ENCODE results near the gene ATP11A. TPM values are rescaled to one million over a fixed set of nuclear protein-coding genes. Genes with fewer than 3 reads are reported as not detected.
A peak's percentile ranks its signal among the peaks of the same experiment; 100 is the strongest.

Gene ATP11A
- total RNA-seq, 1 experiment from 2014 or later = 65.3 TPM

- Mint-ChIP-seq H3K4me3 (no peak overlapping the region; a peak in 1 of 5 replicates), H3K4me1 (peaks cover 19 to 20% of the 10 kb centered on the region in 2 experiments), H3K27me3 (ENCODE audit: low read depth) (no peaks in the 10 kb centered on the region), H3K9me3 (peaks cover 6 to 9% of the 10 kb centered on the region in 2 experiments; a peak in 3 of 5 replicates), H3K27ac (peak overlapping the region in 1 of 3 experiments; percentile 84; a peak in 2 of 7 replicates), H3K36me3 (ENCODE audit: insufficient read depth in 1 of 3, low read depth in 3 of 3) (peaks cover 15 to 37% (median 19%) of the 10 kb centered on the region in 3 experiments)
- no peaks in the 10 kb centered on the region for H3K79me1 ChIP-seq (ENCODE audit: insufficient read depth, low read depth, low read length, poor library complexity, severe bottlenecking)
- no peak overlapping the region for H3T11ph ChIP-seq (ENCODE audit: low read length)
- no peak overlapping the region for H3K4me2 ChIP-seq (ENCODE audit: insufficient read depth, insufficient read length, low read length)
- H3K27me3 ChIP-seq (ENCODE audit: insufficient read depth, low read length) = no peaks in the 10 kb centered on the region
- no peak overlapping the region for H3K18ac ChIP-seq (ENCODE audit: insufficient read length, low read depth, low read length)
- H3K56ac ChIP-seq (ENCODE audit: insufficient read length, low read depth, low read length) = no peak overlapping the region
- no peak overlapping the region for H2BK15ac ChIP-seq (ENCODE audit: low read depth, low read length)
- H3K79me2 ChIP-seq (ENCODE audit: insufficient read depth, low read length) = no peaks in the 10 kb centered on the region
- no CpG with 5 or more reads among the region's 5 CpGs for WGBS (ENCODE audit: extremely low coverage, insufficient read length, low lambda C conversion rate)
- H2AFZ ChIP-seq (ENCODE audit: low read length) = no peak overlapping the region
- H2BK120ac ChIP-seq (ENCODE audit: low read depth, low read length, poor library complexity, severe bottlenecking) = no peak overlapping the region
- no peak overlapping the region for H4K8ac ChIP-seq (replicated peaks; ENCODE audit: insufficient read length, low read depth, low read length)
- H4K5ac ChIP-seq (ENCODE audit: insufficient read length, low read depth, low read length) = no peak overlapping the region
- no peaks in the 10 kb centered on the region for H3K23me2 ChIP-seq (ENCODE audit: insufficient read length, low read depth, low read length, poor library complexity, severe bottlenecking)
- no peak overlapping the region for H3K9ac ChIP-seq (ENCODE audit: extremely low read depth, insufficient read length, low read length)
- H4K91ac ChIP-seq (ENCODE audit: insufficient read length, low read depth, low read length) = no peak overlapping the region
- no peak overlapping the region for H2BK12ac ChIP-seq (ENCODE audit: insufficient read length, low read depth, low read length)
- no peak overlapping the region for H2BK5ac ChIP-seq (ENCODE audit: insufficient read length, low read length)
- no peaks in the 10 kb centered on the region for H4K20me1 ChIP-seq (ENCODE audit: control insufficient read depth, insufficient read depth, insufficient read length)
- H2BK20ac ChIP-seq (ENCODE audit: low read depth, low read length, poor library complexity, severe bottlenecking) = no peak overlapping the region
- no peaks in the 10 kb centered on the region for H3K4me1 ChIP-seq (ENCODE audit: insufficient read depth, low read length)
- no peak overlapping the region for H3K23ac ChIP-seq (ENCODE audit: insufficient read length, low read depth, low read length)
- no peak overlapping the region for H2AK5ac ChIP-seq (ENCODE audit: insufficient read length, low read length)
- H3K9me3 ChIP-seq (ENCODE audit: control insufficient read depth, low read depth, low read length) = no peaks in the 10 kb centered on the region
- H3K27ac ChIP-seq (ENCODE audit: insufficient read length, low read depth, low read length) = no peak overlapping the region
- no peak overlapping the region for H3K14ac ChIP-seq (ENCODE audit: insufficient read depth, low read length)
- TF ChIP-seq CTCF (conservative IDR thresholded peaks at IDR 0.05) = no peak
- H3K4ac ChIP-seq (ENCODE audit: low read depth, low read length) = no peak overlapping the region
- DNase-seq = no peak
Measured at GRCh38 chr13:112804374-112804773, 114.5 kb downstream of the ATP11A start.

Measured in H9 (cell line).